HG02884 (cell line): Measurements from ENCODE around the gene BMAL1.

Experiments used
- ATAC-seq: cut with Tn5 transposase; IDR thresholded peaks from one replicate; pipeline ENCODE4 v1.9.1; 2021; ENCODE audit warnings: mild to moderate bottlenecking, moderate library complexity; ENCODE audit not compliant: unreplicated experiment

The BMAL1 gene

GRCh38 chr11:13290221-13290980 lies 12.8 kb downstream of the BMAL1 start:
- no peak for ATAC-seq

GRCh38 chr11:13291361-13291760 lies 13.8 kb downstream of the BMAL1 start:
- no peak for ATAC-seq

GRCh38 chr11:13291800-13292199 lies 14.2 kb downstream of the BMAL1 start:
- no peak for ATAC-seq

GRCh38 chr11:13292970-13293369 lies 15.4 kb downstream of the BMAL1 start:
- ATAC-seq: no peak

- no peak for ATAC-seq
These were observed 16.6 kb downstream of the BMAL1 start for GRCh38 chr11:13294178-13294577.

- no peak for ATAC-seq
These were observed 17.4 kb downstream of the BMAL1 start for GRCh38 chr11:13294771-13295579.

- ATAC-seq: no peak
These were observed 19.8 kb downstream of the BMAL1 start for GRCh38 chr11:13297308-13297916.

- no peak for ATAC-seq
These were observed 20.3 kb downstream of the BMAL1 start for GRCh38 chr11:13297917-13298356.

- no peak for ATAC-seq
These were observed 21.2 kb downstream of the BMAL1 start for GRCh38 chr11:13298765-13299164.

- no peak for ATAC-seq
These were observed 23.9 kb downstream of the BMAL1 start for GRCh38 chr11:13301522-13301921.

GRCh38 chr11:13302420-13302958 lies 24.9 kb downstream of the BMAL1 start:
- no peak for ATAC-seq

- ATAC-seq: no peak
These were observed 26.4 kb downstream of the BMAL1 start for GRCh38 chr11:13303668-13304649.

- no peak for ATAC-seq
These were observed 27.2 kb downstream of the BMAL1 start for GRCh38 chr11:13304655-13305335.

- no peak for ATAC-seq
These were observed 31.1 kb downstream of the BMAL1 start for GRCh38 chr11:13308704-13309103.

- no peak for ATAC-seq
These were observed 31.6 kb downstream of the BMAL1 start for GRCh38 chr11:13309156-13309555.

- no peak for ATAC-seq
These were observed 32.9 kb downstream of the BMAL1 start for GRCh38 chr11:13310443-13310842.

GRCh38 chr11:13311570-13311969 lies 34.0 kb downstream of the BMAL1 start:
- no peak for ATAC-seq

GRCh38 chr11:13313005-13313819 lies 35.6 kb downstream of the BMAL1 start:
- ATAC-seq: no peak
